KMS-11 (cell line): ENCODE results near the gene TSPEAR.

Experiments
- H2AFZ ChIP-seq: fragments of 200-600 bp; sonication (generic); 2 replicates; pipeline ENCODE4 v1.6.1; 2016; ENCODE audit warnings: antibody characterized with exemption, mixed run types, low read depth
- H3K27ac ChIP-seq: fragments of 200-600 bp; sonication (generic); 2 replicates; pipeline ENCODE4 v1.6.1; 2016; ENCODE audit warnings: mild to moderate bottlenecking, mixed run types
- H3K27me3 ChIP-seq: fragments of 200-600 bp; sonication (generic); 2 replicates; pipeline ENCODE4 v1.6.1; 2017; ENCODE audit warnings: mild to moderate bottlenecking, low read depth, mixed run types, moderate library complexity; ENCODE audit not compliant: insufficient read depth
- H3K36me3 ChIP-seq: fragments of 200-600 bp; sonication (generic); 2 replicates; pipeline ENCODE4 v1.6.1; 2017; ENCODE audit warnings: mild to moderate bottlenecking, mixed run types; ENCODE audit not compliant: insufficient read depth
- H3K4me1 ChIP-seq: fragments of 200-600 bp; sonication (generic); 2 replicates; pipeline ENCODE4 v1.6.1; 2016; ENCODE audit warnings: mild to moderate bottlenecking, low read depth, mixed run types; ENCODE audit not compliant: poor library complexity, severe bottlenecking
- H3K4me2 ChIP-seq: fragments of 200-600 bp; sonication (generic); 2 replicates; pipeline ENCODE4 v1.7.0; 2016; ENCODE audit warnings: mild to moderate bottlenecking, mixed run types
- H3K4me3 ChIP-seq: fragments of 200-600 bp; sonication (generic); IDR thresholded peaks from 2 replicates; pipeline ENCODE4 v1.6.1; 2017; ENCODE audit warnings: low read depth, low read length, mixed read lengths; ENCODE audit not compliant: insufficient read depth
- H3K79me2 ChIP-seq: fragments of 200-600 bp; sonication (generic); 2 replicates; pipeline ENCODE4 v1.6.1; 2016; ENCODE audit warnings: low read depth, mixed run types; ENCODE audit not compliant: insufficient read depth
- H3K9ac ChIP-seq: fragments of 200-600 bp; sonication (generic); 2 replicates; pipeline ENCODE4 v1.6.1; 2016; ENCODE audit warnings: mild to moderate bottlenecking, mixed run types
- H4K20me1 ChIP-seq: fragments of 200-600 bp; sonication (generic); 2 replicates; pipeline ENCODE4 v1.6.1; 2016; ENCODE audit warnings: mild to moderate bottlenecking, mixed run types; ENCODE audit not compliant: insufficient read depth
- TF ChIP-seq, protein P1 (sequence below): fragments of 200-600 bp; sonication (generic); conservative IDR thresholded peaks from 2 replicates; pipeline ENCODE4 v1.6.1; 2017; ENCODE audit warnings: low read depth, mild to moderate bottlenecking, antibody characterized with exemption, low read length, moderate library complexity, mixed read lengths

TSPEAR gene

DNA sequence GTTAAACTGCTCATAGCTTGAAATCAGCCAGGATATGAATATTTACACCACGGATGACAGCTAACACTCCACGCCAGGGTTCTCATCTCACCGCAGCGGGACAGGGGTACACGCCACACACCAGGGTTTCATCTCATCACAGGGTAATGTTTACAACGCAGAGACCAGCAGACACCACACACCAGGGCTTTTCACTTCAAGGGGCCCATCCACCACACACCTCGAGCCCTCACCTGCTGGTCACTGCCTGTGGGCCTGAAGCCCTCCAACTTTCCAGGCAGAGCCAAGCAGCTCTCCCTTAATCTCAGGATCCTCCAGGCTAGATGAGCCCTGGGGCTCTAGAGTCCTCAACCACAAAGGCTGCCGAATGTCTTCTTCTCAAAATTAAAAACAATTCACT lies 15.7 kb downstream of the TSPEAR start:
- TF ChIP-seq, protein P1, sequence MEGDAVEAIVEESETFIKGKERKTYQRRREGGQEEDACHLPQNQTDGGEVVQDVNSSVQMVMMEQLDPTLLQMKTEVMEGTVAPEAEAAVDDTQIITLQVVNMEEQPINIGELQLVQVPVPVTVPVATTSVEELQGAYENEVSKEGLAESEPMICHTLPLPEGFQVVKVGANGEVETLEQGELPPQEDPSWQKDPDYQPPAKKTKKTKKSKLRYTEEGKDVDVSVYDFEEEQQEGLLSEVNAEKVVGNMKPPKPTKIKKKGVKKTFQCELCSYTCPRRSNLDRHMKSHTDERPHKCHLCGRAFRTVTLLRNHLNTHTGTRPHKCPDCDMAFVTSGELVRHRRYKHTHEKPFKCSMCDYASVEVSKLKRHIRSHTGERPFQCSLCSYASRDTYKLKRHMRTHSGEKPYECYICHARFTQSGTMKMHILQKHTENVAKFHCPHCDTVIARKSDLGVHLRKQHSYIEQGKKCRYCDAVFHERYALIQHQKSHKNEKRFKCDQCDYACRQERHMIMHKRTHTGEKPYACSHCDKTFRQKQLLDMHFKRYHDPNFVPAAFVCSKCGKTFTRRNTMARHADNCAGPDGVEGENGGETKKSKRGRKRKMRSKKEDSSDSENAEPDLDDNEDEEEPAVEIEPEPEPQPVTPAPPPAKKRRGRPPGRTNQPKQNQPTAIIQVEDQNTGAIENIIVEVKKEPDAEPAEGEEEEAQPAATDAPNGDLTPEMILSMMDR, result no peak
- H3K4me1 ChIP-seq, result no peaks in the 10 kb centered on the region
- no peak overlapping the region for H3K4me3 ChIP-seq
- H3K79me2 ChIP-seq, result no peaks in the 10 kb centered on the region
- no peak overlapping the region for H2AFZ ChIP-seq
- peaks cover 76% of the 10 kb centered on the region for H3K27me3 ChIP-seq
- no peak overlapping the region for H3K4me2 ChIP-seq
- no peaks in the 10 kb centered on the region for H4K20me1 ChIP-seq
- H3K27ac ChIP-seq, result no peak overlapping the region
- H3K36me3 ChIP-seq, result no peaks in the 10 kb centered on the region
- no peak overlapping the region for H3K9ac ChIP-seq

DNA sequence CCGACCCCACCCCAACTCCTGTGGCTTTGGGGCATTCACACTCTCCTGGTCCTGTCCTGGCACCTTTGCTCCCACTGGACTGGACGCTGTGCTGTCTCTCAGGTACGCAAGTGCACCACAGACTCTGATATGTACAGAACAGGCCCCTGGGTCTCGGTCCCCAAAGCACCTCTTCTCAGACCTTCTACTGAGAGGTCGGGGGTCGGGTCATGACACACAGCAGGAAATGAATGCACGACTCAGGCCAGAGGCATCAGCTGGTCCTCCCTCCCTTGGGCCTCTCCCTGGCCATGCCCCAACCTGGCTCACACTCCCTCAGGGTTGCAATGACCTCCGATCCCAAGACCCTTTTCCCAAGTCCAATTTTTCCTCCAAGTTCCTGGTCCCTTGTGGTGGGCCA lies 16.2 kb downstream of the TSPEAR start:
- Histone ChIP-seq H3K9ac (no peak overlapping the region), H3K27me3 (peaks cover 71% of the 10 kb centered on the region), H3K4me1 (no peaks in the 10 kb centered on the region)

DNA sequence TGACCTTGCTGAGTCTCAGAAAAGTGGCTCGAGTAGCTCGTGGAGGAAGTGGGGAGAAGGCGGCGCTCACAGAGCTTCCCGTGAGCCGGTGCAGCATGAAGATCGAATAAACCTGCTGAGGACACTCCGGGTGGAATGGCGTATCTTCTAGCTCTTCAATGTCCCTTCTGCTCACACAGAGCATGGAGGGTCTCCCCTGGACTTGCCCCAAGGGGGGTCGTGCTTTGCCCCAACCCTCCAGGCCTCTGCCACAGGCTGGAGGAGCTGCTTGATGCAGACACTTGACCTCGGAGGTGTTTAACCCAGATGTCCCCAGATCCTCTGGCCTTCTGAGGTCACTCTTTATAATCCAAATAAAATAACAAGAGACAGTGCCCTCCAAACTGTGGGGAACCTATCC lies 16.6 kb downstream of the TSPEAR start:
- Histone ChIP-seq H3K27me3 (peaks cover 67% of the 10 kb centered on the region), H2AFZ (no peak overlapping the region), H3K27ac (no peak overlapping the region), H3K4me2 (no peak overlapping the region), H3K79me2 (no peaks in the 10 kb centered on the region), H3K36me3 (no peaks in the 10 kb centered on the region), H3K9ac (no peak overlapping the region), H3K4me3 (no peak overlapping the region), H4K20me1 (no peaks in the 10 kb centered on the region), H3K4me1 (no peaks in the 10 kb centered on the region)
- TF ChIP-seq, protein P1, result no peak

More for the DNA sequence above, 16.2 kb downstream of the TSPEAR start:
- no peaks in the 10 kb centered on the region for H4K20me1 ChIP-seq
- H3K4me2 ChIP-seq, result no peak overlapping the region
- H3K27ac ChIP-seq, result no peak overlapping the region
- no peak overlapping the region for H3K4me3 ChIP-seq
- no peaks in the 10 kb centered on the region for H3K36me3 ChIP-seq
- no peak overlapping the region for H2AFZ ChIP-seq
- TF ChIP-seq, protein P1, result no peak
- H3K79me2 ChIP-seq, result no peaks in the 10 kb centered on the region

DNA sequence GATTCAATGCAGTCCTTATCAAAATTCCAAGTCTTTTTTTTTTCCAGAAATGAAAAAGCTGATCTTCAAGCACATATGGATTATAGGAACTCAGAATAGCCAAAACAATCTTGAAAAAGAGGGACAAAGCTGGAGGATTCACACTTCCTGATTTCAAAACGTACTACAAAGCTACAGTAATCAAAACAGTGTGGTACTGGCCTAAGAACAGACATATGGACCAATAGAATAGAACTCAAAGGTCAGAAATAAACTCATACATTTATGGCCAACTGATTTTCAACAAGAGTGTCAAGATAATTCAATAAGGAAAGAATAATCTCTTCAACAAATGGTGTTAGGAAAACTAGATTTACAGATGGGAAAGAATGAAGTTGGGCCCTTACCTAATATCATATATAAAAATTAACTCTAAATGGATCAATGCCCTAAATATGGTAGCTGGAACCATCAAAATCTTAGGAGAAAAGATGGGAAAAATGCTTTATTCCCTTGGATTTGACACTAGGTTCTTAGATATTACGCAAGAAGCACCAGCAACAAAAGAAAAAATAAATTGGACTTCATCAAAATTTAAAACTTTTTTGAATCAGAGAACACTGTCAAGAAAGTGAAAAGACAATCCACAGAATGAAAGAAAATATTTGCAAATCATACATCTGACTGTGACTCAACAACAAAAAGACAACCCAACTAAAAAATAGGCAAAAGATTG lies 18.4 kb downstream of the TSPEAR start:
- Histone ChIP-seq H3K4me3 (no peak overlapping the region), H3K4me2 (no peak overlapping the region), H3K36me3 (no peaks in the 10 kb centered on the region), H3K27ac (no peak overlapping the region), H2AFZ (no peak overlapping the region), H3K27me3 (peaks cover 56% of the 10 kb centered on the region), H3K9ac (no peak overlapping the region), H3K4me1 (no peaks in the 10 kb centered on the region), H3K79me2 (no peaks in the 10 kb centered on the region), H4K20me1 (no peaks in the 10 kb centered on the region)
- TF ChIP-seq, protein P1, result no peak
